HK-2 (cell line): ENCODE results near the gene KBTBD13.

ENCODE experiments used
- DNase-seq: peaks from one replicate; pipeline ENCODE4 v3.0.0-alpha.2; 2018; ENCODE audit not compliant: unreplicated experiment

The KBTBD13 gene

DNA sequence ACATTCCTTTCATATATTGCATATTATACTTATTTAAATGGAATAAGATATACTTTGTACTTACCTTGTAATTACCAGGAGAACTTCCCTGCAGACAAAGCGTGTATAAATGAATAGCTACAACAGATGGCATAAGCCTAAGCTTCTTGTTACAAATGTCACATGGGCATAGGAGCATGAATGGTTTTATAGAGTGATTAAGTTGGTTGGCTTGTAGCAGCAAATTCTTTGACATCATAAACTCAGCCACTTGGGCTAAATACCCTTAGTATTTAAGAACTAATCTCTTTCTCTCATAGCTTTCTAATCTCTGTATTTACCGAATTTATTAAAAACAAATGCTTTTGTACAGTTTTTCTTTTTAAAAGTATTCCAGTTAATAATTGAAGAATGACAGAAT is 38.5 kb downstream of the KBTBD13 start, which contains the start of gene UBAP1L:
UBAP1L (minus strand) TSS at position 115 of the 400 bp plus-strand sequence. CDS start 8,985 bp downstream, outside the sequence.
- DNase-seq: no peak

DNA sequence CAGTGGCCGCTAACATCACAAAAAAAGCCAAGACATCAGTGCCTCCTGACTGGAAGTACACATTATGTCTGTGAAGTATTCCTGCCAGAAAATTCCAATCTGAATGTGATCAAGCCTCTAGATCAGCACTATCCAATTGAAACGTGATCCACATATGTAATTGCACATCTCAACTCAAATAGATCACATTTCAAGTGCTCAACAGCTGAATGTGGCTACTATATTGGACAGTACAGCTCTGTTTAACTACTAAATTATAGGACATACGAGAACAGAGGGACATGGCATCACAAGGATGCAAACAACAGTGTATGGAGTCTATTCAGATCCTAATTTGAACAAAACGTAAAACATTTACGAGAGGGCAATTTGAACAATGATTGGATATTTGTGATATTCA is 39.0 kb downstream of the KBTBD13 start:
- no peak for DNase-seq
